ENCODE measurements around the gene RABGAP1L.
"Not testable (repeated sequence)": the region's sequence is repeated elsewhere in the genome, so short reads cannot be mapped to it uniquely, and the experiment has no call there.

Gene RABGAP1L

GRCh38 chr1:175015243-175015642 lies 855.9 kb downstream of the RABGAP1L start:
- no peak for TF ChIP-seq CTCF (IDR thresholded peaks at IDR 0.05; ENCODE audit: insufficient read depth, low read depth, low read length, missing control alignments)
- no peak for DNase-seq (ENCODE audit: low read depth)
- H3K4me3 ChIP-seq (ENCODE audit: low read length) = no peak overlapping the region

DNA sequence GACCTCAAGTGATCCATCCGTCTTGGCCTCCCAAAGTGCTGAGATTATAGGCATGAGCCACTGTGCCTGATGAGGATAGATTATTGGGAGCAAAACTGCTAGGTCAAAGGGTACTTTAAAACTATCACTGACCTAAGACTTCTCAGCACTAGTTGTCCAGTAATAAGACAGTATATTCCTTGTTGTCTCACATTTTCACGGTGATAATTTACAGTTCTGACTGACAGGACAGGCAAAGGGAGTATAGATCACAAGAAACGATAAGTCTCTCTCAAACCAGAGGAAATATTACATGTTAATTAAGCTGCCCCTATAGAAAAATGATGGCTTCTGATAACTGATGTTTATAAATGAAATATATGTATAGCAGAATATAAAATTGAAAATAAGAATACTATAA lies 860.2 kb downstream of the RABGAP1L start:
- no peak for DNase-seq (ENCODE audit: low read depth)
- no peak overlapping the region for H3K4me3 ChIP-seq (ENCODE audit: low read length)
- TF ChIP-seq CTCF (IDR thresholded peaks at IDR 0.05; ENCODE audit: insufficient read depth, low read depth, low read length, missing control alignments) = no peak

- DNase-seq (ENCODE audit: low read depth) = peak; percentile 99
- TF ChIP-seq CTCF (IDR thresholded peaks at IDR 0.05; ENCODE audit: insufficient read depth, low read depth, low read length, missing control alignments) = no peak
- peak within 1 kb of the TSS; percentile 99 for H3K4me3 ChIP-seq (ENCODE audit: low read length)
Observed at GRCh38 chr1:175023043-175023921, 864.0 kb downstream of the RABGAP1L start, which contains the start of gene MRPS14. Gene MRPS14, minus strand, starts transcription at chr1:175023425. Its CDS starts 17 bp downstream, at chr1:175023408.

- not testable (repeated sequence) for DNase-seq (ENCODE audit: low read depth)
- peak overlapping the region; percentile 99 for H3K4me3 ChIP-seq (ENCODE audit: low read length)
Observed at GRCh38 chr1:175023922-175024242, 864.6 kb downstream of the RABGAP1L start.

GRCh38 chr1:175024773-175025172 lies 865.5 kb downstream of the RABGAP1L start:
- DNase-seq (ENCODE audit: low read depth) = no peak
- no peak overlapping the region for H3K4me3 ChIP-seq (ENCODE audit: low read length)
- no peak for TF ChIP-seq CTCF (IDR thresholded peaks at IDR 0.05; ENCODE audit: insufficient read depth, low read depth, low read length, missing control alignments)

DNA sequence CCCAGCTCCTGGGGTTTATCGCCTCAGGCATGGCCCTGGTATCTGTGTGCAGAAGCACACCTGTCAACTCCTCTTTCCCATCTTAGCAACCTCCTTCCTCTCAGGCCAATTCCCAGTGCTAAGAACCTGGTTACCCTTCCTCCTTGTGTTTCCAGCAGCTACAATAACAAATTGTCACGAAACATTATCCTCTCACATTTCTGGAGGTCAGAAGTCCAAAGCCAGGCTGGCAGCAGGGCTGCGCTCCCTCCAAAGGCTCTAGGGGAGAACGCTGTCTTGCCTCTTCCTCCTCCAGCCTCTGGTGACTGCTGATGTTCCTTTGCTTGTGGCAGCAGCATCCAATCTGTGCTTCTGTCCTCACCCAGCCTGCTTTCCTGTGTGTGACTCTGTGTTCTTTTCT lies 874.6 kb downstream of the RABGAP1L start:
- no peak for TF ChIP-seq CTCF (IDR thresholded peaks at IDR 0.05; ENCODE audit: insufficient read depth, low read depth, low read length, missing control alignments)
- no peak overlapping the region for H3K4me3 ChIP-seq (ENCODE audit: low read length)

DNA sequence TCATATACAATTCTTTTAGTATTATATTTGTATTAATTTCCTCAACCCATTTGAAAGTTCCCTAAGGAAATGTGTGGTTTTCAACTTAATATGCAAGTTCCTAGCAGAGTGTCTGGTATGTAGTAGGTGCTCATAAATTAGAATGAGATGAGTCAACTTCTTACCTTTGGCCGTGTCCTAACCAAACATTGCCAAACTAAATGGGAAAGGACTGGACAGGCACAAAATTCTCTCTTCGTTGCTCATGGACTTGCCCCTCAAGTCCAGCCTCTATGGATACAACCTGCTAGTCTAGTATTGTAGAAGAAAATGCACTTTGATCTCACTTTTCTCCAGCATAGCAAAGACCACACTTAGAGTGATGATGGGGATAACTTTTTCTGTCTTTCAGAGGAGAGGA lies 875.5 kb downstream of the RABGAP1L start:
- no peak overlapping the region for H3K4me3 ChIP-seq (ENCODE audit: low read length)
- no peak for TF ChIP-seq CTCF (IDR thresholded peaks at IDR 0.05; ENCODE audit: insufficient read depth, low read depth, low read length, missing control alignments)
- DNase-seq (ENCODE audit: low read depth) = peak; percentile 66

More for the DNA sequence above, 874.6 kb downstream of the RABGAP1L start:
- DNase-seq (ENCODE audit: low read depth) = no peak
